ENCODE measurements around the gene CTDSPL.

The CTDSPL gene

DNA sequence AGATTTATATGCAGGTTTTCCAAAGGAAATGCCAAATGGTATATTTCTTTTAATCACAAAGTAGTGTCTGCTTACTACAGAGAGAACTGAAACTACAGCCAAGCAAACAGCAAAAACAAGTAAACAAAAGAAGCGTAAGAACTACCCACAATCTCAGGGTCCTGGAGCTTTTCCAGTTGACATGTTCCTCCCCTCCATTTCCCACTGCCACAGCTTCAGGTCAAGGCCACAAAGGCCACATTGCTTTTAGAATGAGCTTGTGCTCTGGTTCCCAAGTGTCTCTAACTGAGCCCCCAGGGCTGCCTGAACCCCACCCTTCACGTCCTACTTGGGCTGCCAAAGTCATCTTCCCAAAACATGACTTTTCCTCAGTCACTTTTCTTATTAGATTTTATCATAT is 24.1 kb downstream of the CTDSPL start:
- TF ChIP-seq ESRRG (CRISPR knock-in tag; IDR thresholded peaks at IDR 0.05): no peak
- no peak for TF ChIP-seq GLIS3 (CRISPR knock-in tag; IDR thresholded peaks at IDR 0.05)
- no peak for TF ChIP-seq RARB (CRISPR knock-in tag; IDR thresholded peaks at IDR 0.05)
- no peak for TF ChIP-seq ARNTL (CRISPR knock-in tag; IDR thresholded peaks at IDR 0.05; ENCODE audit: borderline replicate concordance, low read depth)
- no peak for TF ChIP-seq OSR1 (CRISPR knock-in tag; IDR thresholded peaks at IDR 0.05)
- TF ChIP-seq, protein P1, sequence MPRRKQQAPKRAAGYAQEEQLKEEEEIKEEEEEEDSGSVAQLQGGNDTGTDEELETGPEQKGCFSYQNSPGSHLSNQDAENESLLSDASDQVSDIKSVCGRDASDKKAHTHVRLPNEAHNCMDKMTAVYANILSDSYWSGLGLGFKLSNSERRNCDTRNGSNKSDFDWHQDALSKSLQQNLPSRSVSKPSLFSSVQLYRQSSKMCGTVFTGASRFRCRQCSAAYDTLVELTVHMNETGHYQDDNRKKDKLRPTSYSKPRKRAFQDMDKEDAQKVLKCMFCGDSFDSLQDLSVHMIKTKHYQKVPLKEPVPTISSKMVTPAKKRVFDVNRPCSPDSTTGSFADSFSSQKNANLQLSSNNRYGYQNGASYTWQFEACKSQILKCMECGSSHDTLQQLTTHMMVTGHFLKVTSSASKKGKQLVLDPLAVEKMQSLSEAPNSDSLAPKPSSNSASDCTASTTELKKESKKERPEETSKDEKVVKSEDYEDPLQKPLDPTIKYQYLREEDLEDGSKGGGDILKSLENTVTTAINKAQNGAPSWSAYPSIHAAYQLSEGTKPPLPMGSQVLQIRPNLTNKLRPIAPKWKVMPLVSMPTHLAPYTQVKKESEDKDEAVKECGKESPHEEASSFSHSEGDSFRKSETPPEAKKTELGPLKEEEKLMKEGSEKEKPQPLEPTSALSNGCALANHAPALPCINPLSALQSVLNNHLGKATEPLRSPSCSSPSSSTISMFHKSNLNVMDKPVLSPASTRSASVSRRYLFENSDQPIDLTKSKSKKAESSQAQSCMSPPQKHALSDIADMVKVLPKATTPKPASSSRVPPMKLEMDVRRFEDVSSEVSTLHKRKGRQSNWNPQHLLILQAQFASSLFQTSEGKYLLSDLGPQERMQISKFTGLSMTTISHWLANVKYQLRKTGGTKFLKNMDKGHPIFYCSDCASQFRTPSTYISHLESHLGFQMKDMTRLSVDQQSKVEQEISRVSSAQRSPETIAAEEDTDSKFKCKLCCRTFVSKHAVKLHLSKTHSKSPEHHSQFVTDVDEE (CRISPR knock-in tag; IDR thresholded peaks at IDR 0.05): no peak
- no peak for TF ChIP-seq BACH2 (CRISPR knock-in tag; IDR thresholded peaks at IDR 0.05; ENCODE audit: borderline replicate concordance)
- no peak for TF ChIP-seq TCF4 (CRISPR knock-in tag; IDR thresholded peaks at IDR 0.05; ENCODE audit: borderline replicate concordance)
- no peak for TF ChIP-seq ZFP30 (CRISPR knock-in tag; IDR thresholded peaks at IDR 0.05)
- TF ChIP-seq ZC3H10 (CRISPR knock-in tag; IDR thresholded peaks at IDR 0.05): no peak
- TF ChIP-seq TOX (CRISPR knock-in tag; IDR thresholded peaks at IDR 0.05; ENCODE audit: borderline replicate concordance): no peak
- ATAC-seq: no peak

DNA sequence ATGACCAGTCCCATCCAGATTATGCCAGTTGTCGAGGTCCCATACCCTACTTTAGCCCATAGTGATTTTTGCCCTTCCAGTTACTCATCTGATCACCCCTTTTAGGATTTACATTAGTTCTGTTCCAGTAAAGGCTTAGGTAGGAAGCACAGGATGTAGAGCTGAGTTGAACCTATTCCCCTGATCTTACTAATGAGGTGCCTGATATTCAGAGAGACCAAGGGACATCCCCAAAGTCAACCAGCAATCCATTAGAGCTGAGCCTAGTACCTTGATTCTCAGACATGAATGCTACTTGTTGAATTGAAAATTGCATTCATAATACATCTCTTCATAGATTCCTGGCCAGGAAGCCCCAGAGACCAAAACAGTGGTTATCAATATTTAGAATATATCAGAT is 24.7 kb downstream of the CTDSPL start:
- no peak for ATAC-seq
- TF ChIP-seq, protein P2, sequence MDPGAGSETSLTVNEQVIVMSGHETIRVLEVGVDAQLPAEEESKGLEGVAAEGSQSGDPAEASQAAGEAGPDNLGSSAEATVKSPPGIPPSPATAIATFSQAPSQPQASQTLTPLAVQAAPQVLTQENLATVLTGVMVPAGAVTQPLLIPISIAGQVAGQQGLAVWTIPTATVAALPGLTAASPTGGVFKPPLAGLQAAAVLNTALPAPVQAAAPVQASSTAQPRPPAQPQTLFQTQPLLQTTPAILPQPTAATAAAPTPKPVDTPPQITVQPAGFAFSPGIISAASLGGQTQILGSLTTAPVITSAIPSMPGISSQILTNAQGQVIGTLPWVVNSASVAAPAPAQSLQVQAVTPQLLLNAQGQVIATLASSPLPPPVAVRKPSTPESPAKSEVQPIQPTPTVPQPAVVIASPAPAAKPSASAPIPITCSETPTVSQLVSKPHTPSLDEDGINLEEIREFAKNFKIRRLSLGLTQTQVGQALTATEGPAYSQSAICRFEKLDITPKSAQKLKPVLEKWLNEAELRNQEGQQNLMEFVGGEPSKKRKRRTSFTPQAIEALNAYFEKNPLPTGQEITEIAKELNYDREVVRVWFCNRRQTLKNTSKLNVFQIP (CRISPR knock-in tag; IDR thresholded peaks at IDR 0.05; ENCODE audit: borderline replicate concordance, low read depth): no peak
- TF ChIP-seq BACH2 (CRISPR knock-in tag; IDR thresholded peaks at IDR 0.05; ENCODE audit: borderline replicate concordance) (no peak), ZNF70 (CRISPR knock-in tag; IDR thresholded peaks at IDR 0.05) (no peak), ZNF8 (CRISPR knock-in tag; IDR thresholded peaks at IDR 0.05) (no peak), OSR1 (CRISPR knock-in tag; IDR thresholded peaks at IDR 0.05) (no peak), ISL1 (CRISPR knock-in tag; IDR thresholded peaks at IDR 0.05) (no peak), RARB (CRISPR knock-in tag; IDR thresholded peaks at IDR 0.05) (no peak), ZFP3 (CRISPR knock-in tag; IDR thresholded peaks at IDR 0.05) (no peak), GLIS3 (CRISPR knock-in tag; IDR thresholded peaks at IDR 0.05) (no peak)
- TF ChIP-seq, protein P1 (CRISPR knock-in tag; IDR thresholded peaks at IDR 0.05): no peak
- TF ChIP-seq, protein P3, sequence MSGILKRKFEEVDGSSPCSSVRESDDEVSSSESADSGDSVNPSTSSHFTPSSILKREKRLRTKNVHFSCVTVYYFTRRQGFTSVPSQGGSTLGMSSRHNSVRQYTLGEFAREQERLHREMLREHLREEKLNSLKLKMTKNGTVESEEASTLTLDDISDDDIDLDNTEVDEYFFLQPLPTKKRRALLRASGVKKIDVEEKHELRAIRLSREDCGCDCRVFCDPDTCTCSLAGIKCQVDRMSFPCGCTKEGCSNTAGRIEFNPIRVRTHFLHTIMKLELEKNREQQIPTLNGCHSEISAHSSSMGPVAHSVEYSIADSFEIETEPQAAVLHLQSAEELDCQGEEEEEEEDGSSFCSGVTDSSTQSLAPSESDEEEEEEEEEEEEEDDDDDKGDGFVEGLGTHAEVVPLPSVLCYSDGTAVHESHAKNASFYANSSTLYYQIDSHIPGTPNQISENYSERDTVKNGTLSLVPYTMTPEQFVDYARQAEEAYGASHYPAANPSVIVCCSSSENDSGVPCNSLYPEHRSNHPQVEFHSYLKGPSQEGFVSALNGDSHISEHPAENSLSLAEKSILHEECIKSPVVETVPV (CRISPR knock-in tag; IDR thresholded peaks at IDR 0.05): no peak
- TF ChIP-seq, protein P4, sequence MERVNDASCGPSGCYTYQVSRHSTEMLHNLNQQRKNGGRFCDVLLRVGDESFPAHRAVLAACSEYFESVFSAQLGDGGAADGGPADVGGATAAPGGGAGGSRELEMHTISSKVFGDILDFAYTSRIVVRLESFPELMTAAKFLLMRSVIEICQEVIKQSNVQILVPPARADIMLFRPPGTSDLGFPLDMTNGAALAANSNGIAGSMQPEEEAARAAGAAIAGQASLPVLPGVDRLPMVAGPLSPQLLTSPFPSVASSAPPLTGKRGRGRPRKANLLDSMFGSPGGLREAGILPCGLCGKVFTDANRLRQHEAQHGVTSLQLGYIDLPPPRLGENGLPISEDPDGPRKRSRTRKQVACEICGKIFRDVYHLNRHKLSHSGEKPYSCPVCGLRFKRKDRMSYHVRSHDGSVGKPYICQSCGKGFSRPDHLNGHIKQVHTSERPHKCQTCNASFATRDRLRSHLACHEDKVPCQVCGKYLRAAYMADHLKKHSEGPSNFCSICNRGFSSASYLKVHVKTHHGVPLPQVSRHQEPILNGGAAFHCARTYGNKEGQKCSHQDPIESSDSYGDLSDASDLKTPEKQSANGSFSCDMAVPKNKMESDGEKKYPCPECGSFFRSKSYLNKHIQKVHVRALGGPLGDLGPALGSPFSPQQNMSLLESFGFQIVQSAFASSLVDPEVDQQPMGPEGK (CRISPR knock-in tag; IDR thresholded peaks at IDR 0.05; ENCODE audit: borderline replicate concordance): no peak
- TF ChIP-seq, protein P5, sequence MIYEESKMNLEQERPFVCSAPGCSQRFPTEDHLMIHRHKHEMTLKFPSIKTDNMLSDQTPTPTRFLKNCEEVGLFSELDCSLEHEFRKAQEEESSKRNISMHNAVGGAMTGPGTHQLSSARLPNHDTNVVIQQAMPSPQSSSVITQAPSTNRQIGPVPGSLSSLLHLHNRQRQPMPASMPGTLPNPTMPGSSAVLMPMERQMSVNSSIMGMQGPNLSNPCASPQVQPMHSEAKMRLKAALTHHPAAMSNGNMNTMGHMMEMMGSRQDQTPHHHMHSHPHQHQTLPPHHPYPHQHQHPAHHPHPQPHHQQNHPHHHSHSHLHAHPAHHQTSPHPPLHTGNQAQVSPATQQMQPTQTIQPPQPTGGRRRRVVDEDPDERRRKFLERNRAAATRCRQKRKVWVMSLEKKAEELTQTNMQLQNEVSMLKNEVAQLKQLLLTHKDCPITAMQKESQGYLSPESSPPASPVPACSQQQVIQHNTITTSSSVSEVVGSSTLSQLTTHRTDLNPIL (CRISPR knock-in tag; IDR thresholded peaks at IDR 0.05; ENCODE audit: low read depth): no peak

Data from SK-N-SH treated with all-trans-retinoic acid at 6 μM for 48 hours (cell line).